HEK293 (cell line): ENCODE measurements around the gene ATP7B.

Experiments used
- CTCF ChIA-PET: fragments of 350-600 bp; formaldehyde crosslinking; extraction: SDS; loops from one replicate; lab custom pipeline; 2021; ENCODE audit warnings: antibody characterized with exemption; lab: Yijun Ruan, JAX
- POLR2A ChIA-PET: fragments of 300-600 bp; formaldehyde crosslinking; extraction: SDS; loops from one replicate; lab custom pipeline; 2020; ENCODE audit warnings: antibody characterized with exemption, inconsistent platforms; lab: Yijun Ruan, JAX
- H3K27ac ChIP-seq: fragments of 200-500 bp; sonication (Bioruptor generic); 2 replicates; pipeline ENCODE4 v1.5.1; 2014; ENCODE audit warnings: low read depth, low read length, control low read depth, inconsistent platforms; ENCODE audit errors: extremely low read depth
- H3K36me3 ChIP-seq, 2 experiments: fragments of 200-500 bp in 1 of 2; sonication (Bioruptor generic) in 1 of 2; 1 replicate in 1 of 2; 2 replicates in 1 of 2; pipeline ENCODE4 v1.5.1; 2014 to 2017; ENCODE audit warnings: inconsistent platforms in 2 of 2, low read length in 2 of 2; ENCODE audit not compliant: control insufficient read depth in 2 of 2, insufficient read depth in 1 of 2
- H3K4me1 ChIP-seq: fragments of 200-500 bp; sonication (Bioruptor generic); 2 replicates; pipeline ENCODE4 v1.5.1; 2014; ENCODE audit warnings: mild to moderate bottlenecking, low read length, inconsistent platforms; ENCODE audit not compliant: control insufficient read depth, insufficient read depth
- H3K4me3 ChIP-seq: 2 replicates; pipeline ENCODE4 v1.5.1; 2011; ENCODE audit warnings: low read depth, mild to moderate bottlenecking, control low read depth, low read length, moderate library complexity
- H3K9me3 ChIP-seq: fragments of 200-500 bp; sonication (Bioruptor generic); 2 replicates; pipeline ENCODE4 v1.5.1; 2014; ENCODE audit warnings: low read depth, low read length, inconsistent platforms; ENCODE audit not compliant: control insufficient read depth, insufficient read depth
- BCL11A ChIP-seq: fragments of 450-650 bp; formaldehyde crosslinking; IDR thresholded peaks from 2 replicates; pipeline ENCODE4 v1.5.1; 2016; ENCODE audit warnings: low read depth, missing biosample characterization, missing genetic modification characterization
- INSM2 ChIP-seq: fragments of 450-650 bp; formaldehyde crosslinking; IDR thresholded peaks from 2 replicates; pipeline ENCODE4 v1.5.1; 2016; ENCODE audit warnings: missing biosample characterization, missing genetic modification characterization
- KLF8 ChIP-seq: fragments of 450-650 bp; formaldehyde crosslinking; IDR thresholded peaks from 2 replicates; pipeline ENCODE4 v1.5.1; 2016; ENCODE audit warnings: missing biosample characterization, missing genetic modification characterization
- RBAK ChIP-seq: fragments of 450-650 bp; formaldehyde crosslinking; IDR thresholded peaks from 2 replicates; pipeline ENCODE4 v1.5.1; 2016; ENCODE audit warnings: missing biosample characterization, missing genetic modification characterization
- TSHZ1 ChIP-seq: fragments of 450-650 bp; formaldehyde crosslinking; IDR thresholded peaks from 2 replicates; pipeline ENCODE4 v1.5.1; 2016; ENCODE audit warnings: missing biosample characterization, missing genetic modification characterization, borderline replicate concordance
- YY1 ChIP-seq: fragments of 450-650 bp; formaldehyde crosslinking; IDR thresholded peaks from 2 replicates; pipeline ENCODE4 v1.5.1; 2018; ENCODE audit warnings: missing biosample characterization, missing genetic modification characterization
- ZBTB21 ChIP-seq: fragments of 450-650 bp; formaldehyde crosslinking; IDR thresholded peaks from 2 replicates; pipeline ENCODE4 v1.5.1; 2017; ENCODE audit warnings: missing biosample characterization, missing genetic modification characterization
- ZBTB44 ChIP-seq: fragments of 450-650 bp; IDR thresholded peaks from 2 replicates; pipeline ENCODE4 v1.5.1; 2018; ENCODE audit warnings: missing biosample characterization, mild to moderate bottlenecking, missing genetic modification characterization
- ZBTB7A ChIP-seq: fragments of 450-650 bp; formaldehyde crosslinking; IDR thresholded peaks from 2 replicates; pipeline ENCODE4 v1.5.1; 2016; ENCODE audit warnings: low read depth, missing biosample characterization, missing genetic modification characterization
- ZNF404 ChIP-seq: fragments of 450-650 bp; formaldehyde crosslinking; IDR thresholded peaks from 2 replicates; pipeline ENCODE4 v1.5.1; 2017; ENCODE audit warnings: missing biosample characterization, missing genetic modification characterization
- ZNF558 ChIP-seq: fragments of 450-650 bp; formaldehyde crosslinking; IDR thresholded peaks from 2 replicates; pipeline ENCODE4 v1.5.1; 2016; ENCODE audit warnings: missing biosample characterization, missing genetic modification characterization
- ZNF580 ChIP-seq: fragments of 450-650 bp; formaldehyde crosslinking; IDR thresholded peaks from 2 replicates; pipeline ENCODE4 v1.5.1; 2016; ENCODE audit warnings: missing biosample characterization, missing genetic modification characterization
- ZNF654 ChIP-seq: fragments of 450-650 bp; formaldehyde crosslinking; IDR thresholded peaks from 2 replicates; pipeline ENCODE4 v1.5.1; 2016; ENCODE audit warnings: low read depth, missing biosample characterization, missing genetic modification characterization
- ZNF785 ChIP-seq: fragments of 450-650 bp; formaldehyde crosslinking; IDR thresholded peaks from 2 replicates; pipeline ENCODE4 v1.5.1; 2016; ENCODE audit warnings: missing biosample characterization, missing genetic modification characterization
- ZNF792 ChIP-seq: fragments of 450-650 bp; formaldehyde crosslinking; IDR thresholded peaks from 2 replicates; pipeline ENCODE4 v1.5.1; 2016; ENCODE audit warnings: missing biosample characterization, missing genetic modification characterization
- ZSCAN16 ChIP-seq: fragments of 450-650 bp; formaldehyde crosslinking; IDR thresholded peaks from 2 replicates; pipeline ENCODE4 v1.5.1; 2016; ENCODE audit warnings: missing biosample characterization, missing genetic modification characterization
- ZSCAN30 ChIP-seq: fragments of 450-650 bp; IDR thresholded peaks from 2 replicates; pipeline ENCODE4 v1.5.1; 2018; ENCODE audit warnings: missing biosample characterization, mild to moderate bottlenecking, missing genetic modification characterization, moderate library complexity

The ATP7B gene

GRCh38 chr13:51957377-51958216 lies 53.7 kb downstream of the ATP7B start (continued):
- TF ChIP-seq TSHZ1 (tag by site-specific recombination), result no peak
- no peak for TF ChIP-seq ZNF792 (tag by site-specific recombination)

GRCh38 chr13:51956717-51957116 lies 54.5 kb downstream of the ATP7B start:
- Histone ChIP-seq H3K4me1 (no peaks in the 10 kb centered on the region), H3K9me3 (no peaks in the 10 kb centered on the region), H3K4me3 (no peak overlapping the region), H3K27ac (no peak overlapping the region), H3K36me3 (peaks cover 0 to 9% of the 10 kb centered on the region in 2 experiments; a peak in 1 of 3 replicates)
- CTCF ChIA-PET, result no interaction called here
- POLR2A ChIA-PET, result no interaction called here
- TF ChIP-seq ZNF580 (tag by site-specific recombination), result no peak
- TF ChIP-seq ZBTB44, result no peak
- TF ChIP-seq ZNF558 (tag by site-specific recombination), result no peak
- TF ChIP-seq ZBTB21 (tag by site-specific recombination), result no peak
- TF ChIP-seq ZNF654 (tag by site-specific recombination), result no peak
- no peak for TF ChIP-seq ZSCAN30
- no peak for TF ChIP-seq ZBTB7A
- no peak for TF ChIP-seq ZNF785
- no peak for TF ChIP-seq RBAK (tag by site-specific recombination)
- TF ChIP-seq YY1 (tag by site-specific recombination), result no peak
- TF ChIP-seq ZSCAN16 (tag by site-specific recombination), result no peak
- TF ChIP-seq BCL11A (tag by site-specific recombination), result no peak
- no peak for TF ChIP-seq INSM2 (tag by site-specific recombination)
- no peak for TF ChIP-seq ZNF404 (tag by site-specific recombination)
- TF ChIP-seq KLF8 (tag by site-specific recombination), result no peak
